Sigmoid colon (tissue), 4 donors: ENCODE results near the gene TRIM41.

ENCODE experiments used
- CTCF ChIP-seq, 4 experiments: fragments of 450-650 bp in 3 of 4; fragments of 200-600 bp in 1 of 4; IDR thresholded peaks; one replicate each; pipeline ENCODE4 v1.5.1; 2016 to 2019; ENCODE audit warnings: antibody characterized with exemption in 4 of 4, mild to moderate bottlenecking in 3 of 4, moderate library complexity in 2 of 4
- EP300 ChIP-seq, 4 donors: sonication (generic); formaldehyde crosslinking; IDR thresholded peaks; one replicate each; pipeline ENCODE4 v1.6.1; 2017; ENCODE audit warnings: antibody characterized with exemption in 4 of 4
- POLR2A ChIP-seq, 2 donors: fragments of 450-650 bp; IDR thresholded peaks; one replicate each; pipeline ENCODE4 v1.6.1; 2016; ENCODE audit warnings: antibody characterized with exemption in 2 of 2, mild to moderate bottlenecking in 2 of 2, moderate library complexity in 2 of 2
- POLR2AphosphoS5 ChIP-seq, 4 donors: sonication (generic); formaldehyde crosslinking; IDR thresholded peaks; one replicate each; pipeline ENCODE4 v1.6.1; 2017; ENCODE audit warnings: antibody characterized with exemption in 4 of 4

DNA sequence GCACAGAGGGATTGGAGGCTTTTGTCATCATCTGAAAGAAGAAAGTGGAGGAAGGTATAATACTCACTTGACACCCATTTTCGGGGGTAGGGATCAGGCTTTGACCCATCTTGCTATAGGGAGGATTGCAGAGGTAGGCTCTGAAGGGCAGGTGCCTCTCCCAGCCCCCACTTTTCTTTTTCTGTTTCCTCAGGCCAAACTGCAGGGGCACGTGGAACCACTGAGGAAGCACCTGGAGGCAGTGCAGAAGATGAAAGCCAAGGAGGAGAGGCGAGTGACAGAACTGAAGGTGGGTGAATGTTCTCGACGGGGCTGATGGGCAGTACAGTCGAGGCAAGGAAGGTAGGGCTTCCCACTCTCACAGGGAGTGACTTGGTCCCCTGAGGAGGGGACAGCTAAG, 7.5 kb downstream of the TRIM41 start:
- no peak for TF ChIP-seq EP300 (IDR thresholded peaks at IDR 0.05)
- TF ChIP-seq CTCF (IDR thresholded peaks at IDR 0.05), result no peak
- TF ChIP-seq POLR2AphosphoS5 (IDR thresholded peaks at IDR 0.05), result no peak
- no peak for TF ChIP-seq POLR2A (IDR thresholded peaks at IDR 0.05)
